Osteocyte (in vitro differentiated cells): Measurements from ENCODE around the gene SCAPER. TPM values are rescaled to one million over a fixed set of nuclear protein-coding genes. Genes with fewer than 3 reads are reported as not detected.

ENCODE experiments used
- DNase-seq: peaks from one replicate; pipeline ENCODE4 v3.0.0; 2021; ENCODE audit warnings: mixed read lengths; ENCODE audit not compliant: unreplicated experiment; ENCODE audit errors: extremely low spot score
- H3K27ac Mint-ChIP-seq: one replicate; pipeline ENCODE4 v1.8.0; 2021; ENCODE audit warnings: mild to moderate bottlenecking, mixed read lengths; ENCODE audit not compliant: unreplicated experiment
- H3K27me3 Mint-ChIP-seq: one replicate; pipeline ENCODE4 v1.8.0; 2021; ENCODE audit warnings: mixed read lengths; ENCODE audit not compliant: unreplicated experiment
- H3K36me3 Mint-ChIP-seq: one replicate; pipeline ENCODE4 v1.8.0; 2021; ENCODE audit warnings: mixed read lengths; ENCODE audit not compliant: unreplicated experiment
- H3K4me1 Mint-ChIP-seq: one replicate; pipeline ENCODE4 v1.8.0; 2021; ENCODE audit warnings: mixed read lengths; ENCODE audit not compliant: unreplicated experiment
- H3K4me3 Mint-ChIP-seq: one replicate; pipeline ENCODE4 v1.8.0; 2021; ENCODE audit warnings: mild to moderate bottlenecking, moderate library complexity, mixed read lengths; ENCODE audit not compliant: unreplicated experiment
- H3K9me3 Mint-ChIP-seq: one replicate; pipeline ENCODE4 v1.8.0; 2021; ENCODE audit warnings: mixed read lengths; ENCODE audit not compliant: unreplicated experiment
- total RNA-seq: library from RNA; stranded (reverse); gene quantifications from 2 replicates; pipeline ENCODE4 v1.2.1, GENCODE V29; 2021
- TF ChIP-seq, protein P1 (sequence below): fragments of 200-600 bp; sonication (generic); IDR thresholded peaks from 2 replicates; pipeline ENCODE4 v1.5.0; 2021; ENCODE audit warnings: antibody characterized with exemption, mild to moderate bottlenecking, moderate library complexity

The SCAPER gene
- total RNA-seq, 1 donor from 2014 or later, result 20.0 TPM

GRCh38 chr15:76582550-76582949, 322.6 kb downstream of the SCAPER start:
- no peak for DNase-seq
- no peaks in the 10 kb centered on the region for H3K27me3 Mint-ChIP-seq
- no peak overlapping the region for H3K4me3 Mint-ChIP-seq
- H3K36me3 Mint-ChIP-seq, result peaks cover 6% of the 10 kb centered on the region
- peaks cover 4% of the 10 kb centered on the region for H3K4me1 Mint-ChIP-seq
- peaks cover 32% of the 10 kb centered on the region for H3K9me3 Mint-ChIP-seq
- no peak overlapping the region for H3K27ac Mint-ChIP-seq
- TF ChIP-seq, protein P1, sequence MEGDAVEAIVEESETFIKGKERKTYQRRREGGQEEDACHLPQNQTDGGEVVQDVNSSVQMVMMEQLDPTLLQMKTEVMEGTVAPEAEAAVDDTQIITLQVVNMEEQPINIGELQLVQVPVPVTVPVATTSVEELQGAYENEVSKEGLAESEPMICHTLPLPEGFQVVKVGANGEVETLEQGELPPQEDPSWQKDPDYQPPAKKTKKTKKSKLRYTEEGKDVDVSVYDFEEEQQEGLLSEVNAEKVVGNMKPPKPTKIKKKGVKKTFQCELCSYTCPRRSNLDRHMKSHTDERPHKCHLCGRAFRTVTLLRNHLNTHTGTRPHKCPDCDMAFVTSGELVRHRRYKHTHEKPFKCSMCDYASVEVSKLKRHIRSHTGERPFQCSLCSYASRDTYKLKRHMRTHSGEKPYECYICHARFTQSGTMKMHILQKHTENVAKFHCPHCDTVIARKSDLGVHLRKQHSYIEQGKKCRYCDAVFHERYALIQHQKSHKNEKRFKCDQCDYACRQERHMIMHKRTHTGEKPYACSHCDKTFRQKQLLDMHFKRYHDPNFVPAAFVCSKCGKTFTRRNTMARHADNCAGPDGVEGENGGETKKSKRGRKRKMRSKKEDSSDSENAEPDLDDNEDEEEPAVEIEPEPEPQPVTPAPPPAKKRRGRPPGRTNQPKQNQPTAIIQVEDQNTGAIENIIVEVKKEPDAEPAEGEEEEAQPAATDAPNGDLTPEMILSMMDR, result no peak

DNA sequence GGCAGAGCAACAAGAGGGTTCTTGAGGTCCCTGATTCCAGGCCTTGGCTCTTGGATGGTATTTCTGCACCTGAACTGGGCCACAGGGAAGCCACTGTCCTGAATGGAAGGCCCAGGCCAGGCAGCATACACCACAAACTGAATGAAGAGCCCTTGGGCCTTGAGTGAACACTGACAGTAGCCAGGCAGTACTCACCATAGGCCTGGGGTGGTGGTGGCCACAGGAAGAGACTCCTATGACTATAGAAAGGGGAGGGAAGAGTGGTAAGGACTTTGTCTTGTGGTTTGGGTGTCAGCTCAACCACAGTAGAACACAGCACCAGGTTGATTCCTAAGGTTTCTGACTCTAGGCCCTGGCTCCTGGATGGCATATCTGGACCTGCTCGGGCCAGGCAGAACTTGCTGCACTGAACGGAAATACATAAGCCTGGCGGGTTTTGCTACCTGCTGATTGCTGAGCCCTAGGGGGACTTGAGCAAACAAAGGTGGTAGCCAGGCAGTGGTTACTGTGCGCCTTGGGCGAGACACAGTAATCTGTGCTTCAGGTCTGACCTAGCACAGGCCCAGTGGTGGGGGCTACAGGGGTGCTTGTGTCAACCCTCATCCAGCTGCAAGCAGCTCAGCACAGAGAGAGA, 327.1 kb downstream of the SCAPER start:
- peaks cover 28% of the 10 kb centered on the region for H3K9me3 Mint-ChIP-seq
- no peak overlapping the region for H3K27ac Mint-ChIP-seq
- H3K36me3 Mint-ChIP-seq, result peaks cover 6% of the 10 kb centered on the region
- peaks cover 37% of the 10 kb centered on the region for H3K4me1 Mint-ChIP-seq
- no peaks in the 10 kb centered on the region for H3K27me3 Mint-ChIP-seq
- no peak for DNase-seq
- TF ChIP-seq, protein P1, result no peak
- no peak overlapping the region for H3K4me3 Mint-ChIP-seq

- DNase-seq, result no peak
- Mint-ChIP-seq H3K27ac (peak overlapping the region; percentile 66), H3K4me1 (peaks cover 42% of the 10 kb centered on the region)
Measured at GRCh38 chr15:76576523-76577279, 328.4 kb downstream of the SCAPER start.

DNA sequence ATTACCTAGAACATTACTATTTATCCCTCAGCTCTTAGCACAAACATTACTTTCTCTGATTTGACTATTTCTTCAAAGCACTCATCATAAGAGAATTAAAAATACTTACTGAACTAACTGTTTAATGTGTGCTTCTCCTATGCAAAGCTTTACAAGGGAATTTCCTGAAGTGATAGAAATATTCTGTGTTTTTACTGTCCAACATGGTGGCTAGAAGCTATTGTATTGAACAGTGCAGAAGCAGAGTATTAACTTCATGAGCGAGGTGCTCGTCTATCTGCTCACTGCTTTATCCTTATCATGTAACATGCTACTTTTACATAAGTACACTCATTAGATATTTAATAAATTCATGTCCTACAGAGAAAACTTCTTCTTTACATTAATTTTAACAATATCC, 329.5 kb downstream of the SCAPER start:
- peaks cover 42% of the 10 kb centered on the region for H3K4me1 Mint-ChIP-seq
- H3K9me3 Mint-ChIP-seq, result peaks cover 10% of the 10 kb centered on the region
- no peaks in the 10 kb centered on the region for H3K36me3 Mint-ChIP-seq
- no peaks in the 10 kb centered on the region for H3K27me3 Mint-ChIP-seq
- DNase-seq, result no peak
- TF ChIP-seq, protein P1, result no peak
- no peak overlapping the region for H3K4me3 Mint-ChIP-seq
- no peak overlapping the region for H3K27ac Mint-ChIP-seq

More at GRCh38 chr15:76576523-76577279, 328.4 kb downstream of the SCAPER start:
- H3K4me3 Mint-ChIP-seq, result peak overlapping the region; percentile 1
- TF ChIP-seq, protein P1, result no peak
- H3K27me3 Mint-ChIP-seq, result no peaks in the 10 kb centered on the region
- peaks cover 17% of the 10 kb centered on the region for H3K9me3 Mint-ChIP-seq
- no peaks in the 10 kb centered on the region for H3K36me3 Mint-ChIP-seq

GRCh38 chr15:76575274-76575673, 329.9 kb downstream of the SCAPER start:
- DNase-seq, result no peak
- H3K27ac Mint-ChIP-seq, result no peak overlapping the region
- H3K36me3 Mint-ChIP-seq, result peaks cover under 1% of the 10 kb centered on the region
- no peaks in the 10 kb centered on the region for H3K27me3 Mint-ChIP-seq
- H3K4me3 Mint-ChIP-seq, result no peak overlapping the region
- TF ChIP-seq, protein P1, result no peak
- H3K4me1 Mint-ChIP-seq, result peaks cover 42% of the 10 kb centered on the region
- peaks cover 11% of the 10 kb centered on the region for H3K9me3 Mint-ChIP-seq
